Activated CD8-positive, alpha-beta memory T cell treated with anti-CD3 and anti-CD28 coated beads, Interleukin-2, amount 50 U/mL, for 1 hour (primary cell): ENCODE measurements around the gene SYNJ1.
"Not testable (repeated sequence)": the region's sequence is repeated elsewhere in the genome, so short reads cannot be mapped to it uniquely, and the experiment has no call there.

ENCODE experiments used
- DNase-seq: peaks from one replicate; pipeline ENCODE4 v3.0.0-alpha.2; 2020; ENCODE audit errors: extremely low read depth

The SYNJ1 gene

GRCh38 chr21:32695482-32695881 lies 32.3 kb downstream of the SYNJ1 start:
- DNase-seq = not testable (repeated sequence)

- DNase-seq = no peak
Measured at GRCh38 chr21:32693581-32693980, 34.2 kb downstream of the SYNJ1 start.

- DNase-seq = no peak
Measured at GRCh38 chr21:32690085-32690484, 37.7 kb downstream of the SYNJ1 start.

- no peak for DNase-seq
Measured at GRCh38 chr21:32687643-32688345, 40.0 kb downstream of the SYNJ1 start.

GRCh38 chr21:32682696-32683474 lies 44.9 kb downstream of the SYNJ1 start:
- DNase-seq = no peak

- DNase-seq = no peak
Measured at GRCh38 chr21:32674731-32675130, 53.1 kb downstream of the SYNJ1 start.

- DNase-seq = no peak
Measured at GRCh38 chr21:32674038-32674437, 53.8 kb downstream of the SYNJ1 start.

- no peak for DNase-seq
Measured at GRCh38 chr21:32666258-32666657, 61.6 kb downstream of the SYNJ1 start.

GRCh38 chr21:32664095-32664494 lies 63.7 kb downstream of the SYNJ1 start:
- not testable (repeated sequence) for DNase-seq

GRCh38 chr21:32661981-32662380 lies 65.8 kb downstream of the SYNJ1 start:
- not testable (repeated sequence) for DNase-seq

GRCh38 chr21:32661026-32661782 lies 66.6 kb downstream of the SYNJ1 start:
- not testable (repeated sequence) for DNase-seq

GRCh38 chr21:32658524-32658923 lies 69.3 kb downstream of the SYNJ1 start:
- no peak for DNase-seq

GRCh38 chr21:32653326-32653901 lies 74.4 kb downstream of the SYNJ1 start:
- no peak for DNase-seq

GRCh38 chr21:32648165-32648564 lies 79.6 kb downstream of the SYNJ1 start:
- DNase-seq = no peak

- DNase-seq = no peak
Measured at GRCh38 chr21:32645261-32646182, 82.3 kb downstream of the SYNJ1 start.

- no peak for DNase-seq
Measured at GRCh38 chr21:32641710-32642698, 85.8 kb downstream of the SYNJ1 start.

GRCh38 chr21:32626621-32627196 lies 101.1 kb downstream of the SYNJ1 start:
- DNase-seq = no peak

GRCh38 chr21:32618218-32618617 lies 109.6 kb downstream of the SYNJ1 start:
- not testable (repeated sequence) for DNase-seq

GRCh38 chr21:32613436-32614043 lies 114.3 kb downstream of the SYNJ1 start:
- no peak for DNase-seq
